IPS-11a (cell line): ENCODE results near the gene GRK2.

ENCODE experiments used
- H3K4me3 ChIP-seq: one replicate; pipeline ENCODE4 v1.5.1; 2013; ENCODE audit warnings: low read depth, low read length, control low read depth

Gene GRK2

GRCh38 chr11:67269401-67270255 lies 3.4 kb downstream of the GRK2 start:
- no peak overlapping the region for H3K4me3 ChIP-seq

- no peak overlapping the region for H3K4me3 ChIP-seq
Measured at GRCh38 chr11:67270256-67271204, 4.3 kb downstream of the GRK2 start.

GRCh38 chr11:67271205-67271540 lies 4.9 kb downstream of the GRK2 start:
- H3K4me3 ChIP-seq = no peak overlapping the region

- no peak overlapping the region for H3K4me3 ChIP-seq
Measured at GRCh38 chr11:67271541-67272284, 5.4 kb downstream of the GRK2 start.

- no peak overlapping the region for H3K4me3 ChIP-seq
Measured at GRCh38 chr11:67272327-67273259, 6.3 kb downstream of the GRK2 start.

GRCh38 chr11:67273260-67273990 lies 7.2 kb downstream of the GRK2 start:
- no peak overlapping the region for H3K4me3 ChIP-seq

- no peak overlapping the region for H3K4me3 ChIP-seq
Measured at GRCh38 chr11:67274768-67275605, 8.7 kb downstream of the GRK2 start.

GRCh38 chr11:67275606-67276409 lies 9.5 kb downstream of the GRK2 start:
- H3K4me3 ChIP-seq = no peak overlapping the region

- H3K4me3 ChIP-seq = no peak overlapping the region
Measured at GRCh38 chr11:67276781-67277230, 10.5 kb downstream of the GRK2 start.

- H3K4me3 ChIP-seq = no peak overlapping the region
Measured at GRCh38 chr11:67277231-67277961, 11.1 kb downstream of the GRK2 start.

GRCh38 chr11:67278135-67278938 lies 12.1 kb downstream of the GRK2 start:
- no peak overlapping the region for H3K4me3 ChIP-seq

- H3K4me3 ChIP-seq = no peak overlapping the region
Measured at GRCh38 chr11:67278939-67279588, 12.8 kb downstream of the GRK2 start.

- no peak overlapping the region for H3K4me3 ChIP-seq
Measured at GRCh38 chr11:67279589-67280340, 13.5 kb downstream of the GRK2 start.

- H3K4me3 ChIP-seq = no peak overlapping the region
Measured at GRCh38 chr11:67280341-67280787, 14.1 kb downstream of the GRK2 start.
